HEK293 (cell line): Measurements from ENCODE around the gene ACVRL1.
A peak's percentile ranks its signal among the peaks of the same experiment; 100 is the strongest.

ENCODE experiments used
- ATF2 ChIP-seq: fragments of 450-650 bp; formaldehyde crosslinking; IDR thresholded peaks from 2 replicates; pipeline ENCODE4 v1.5.1; 2016; ENCODE audit warnings: missing biosample characterization, missing genetic modification characterization, low read depth
- BCL6B ChIP-seq: fragments of 450-650 bp; formaldehyde crosslinking; IDR thresholded peaks from 2 replicates; pipeline ENCODE4 v1.5.1; 2017; ENCODE audit warnings: missing biosample characterization, missing genetic modification characterization
- GLI4 ChIP-seq: fragments of 450-650 bp; formaldehyde crosslinking; IDR thresholded peaks from 2 replicates; pipeline ENCODE4 v1.5.1; 2016; ENCODE audit warnings: missing biosample characterization, missing genetic modification characterization
- HIC1 ChIP-seq: fragments of 450-650 bp; formaldehyde crosslinking; IDR thresholded peaks from 2 replicates; pipeline ENCODE4 v1.5.1; 2016; ENCODE audit warnings: missing biosample characterization, missing genetic modification characterization
- SCRT1 ChIP-seq: fragments of 450-650 bp; formaldehyde crosslinking; IDR thresholded peaks from 2 replicates; pipeline ENCODE4 v1.5.1; 2016; ENCODE audit warnings: missing biosample characterization, missing genetic modification characterization, borderline replicate concordance
- ZBTB26 ChIP-seq: fragments of 450-650 bp; formaldehyde crosslinking; optimal IDR thresholded peaks from 2 replicates; pipeline ENCODE3; 2016; ENCODE audit warnings: missing biosample characterization, mild to moderate bottlenecking, missing genetic modification characterization
- ZNF169 ChIP-seq: fragments of 450-650 bp; formaldehyde crosslinking; IDR thresholded peaks from 2 replicates; pipeline ENCODE4 v1.5.1; 2016; ENCODE audit warnings: missing biosample characterization, missing genetic modification characterization
- ZNF23 ChIP-seq: fragments of 450-650 bp; formaldehyde crosslinking; IDR thresholded peaks from 2 replicates; pipeline ENCODE4 v1.5.1; 2016; ENCODE audit warnings: missing biosample characterization, missing genetic modification characterization, borderline replicate concordance
- ZNF24 ChIP-seq: fragments of 450-650 bp; formaldehyde crosslinking; IDR thresholded peaks from 2 replicates; pipeline ENCODE4 v1.5.1; 2016; ENCODE audit warnings: missing biosample characterization, missing genetic modification characterization
- ZNF26 ChIP-seq: fragments of 450-650 bp; formaldehyde crosslinking; IDR thresholded peaks from 2 replicates; pipeline ENCODE4 v1.5.1; 2016; ENCODE audit warnings: missing biosample characterization, missing genetic modification characterization
- ZNF324 ChIP-seq: fragments of 450-650 bp; formaldehyde crosslinking; IDR thresholded peaks from 2 replicates; pipeline ENCODE4 v1.5.1; 2016; ENCODE audit warnings: missing biosample characterization, missing genetic modification characterization
- ZNF433 ChIP-seq: fragments of 450-650 bp; formaldehyde crosslinking; IDR thresholded peaks from 2 replicates; pipeline ENCODE4 v1.5.1; 2016; ENCODE audit warnings: missing biosample characterization, missing genetic modification characterization, low read depth
- ZNF501 ChIP-seq: fragments of 450-650 bp; formaldehyde crosslinking; IDR thresholded peaks from 2 replicates; pipeline ENCODE4 v1.5.1; 2016; ENCODE audit warnings: missing biosample characterization, missing genetic modification characterization
- ZNF513 ChIP-seq: fragments of 450-650 bp; IDR thresholded peaks from 2 replicates; pipeline ENCODE4 v1.5.1; 2018; ENCODE audit warnings: missing biosample characterization, missing genetic modification characterization
- ZNF518A ChIP-seq: fragments of 450-650 bp; formaldehyde crosslinking; conservative IDR thresholded peaks from 2 replicates; pipeline ENCODE4 v1.5.1; 2016; ENCODE audit warnings: low read depth, missing biosample characterization, missing genetic modification characterization
- ZNF561 ChIP-seq: fragments of 450-650 bp; IDR thresholded peaks from 2 replicates; pipeline ENCODE4 v1.5.1; 2018; ENCODE audit warnings: missing biosample characterization, missing genetic modification characterization, borderline replicate concordance
- ZNF621 ChIP-seq: fragments of 450-650 bp; formaldehyde crosslinking; IDR thresholded peaks from 2 replicates; pipeline ENCODE4 v1.5.1; 2017; ENCODE audit warnings: missing biosample characterization, missing genetic modification characterization
- ZNF639 ChIP-seq: fragments of 450-650 bp; formaldehyde crosslinking; IDR thresholded peaks from 2 replicates; pipeline ENCODE4 v1.5.1; 2016; ENCODE audit warnings: missing biosample characterization, missing genetic modification characterization
- ZNF658 ChIP-seq: fragments of 450-650 bp; formaldehyde crosslinking; IDR thresholded peaks from 2 replicates; pipeline ENCODE4; 2016; ENCODE audit warnings: missing biosample characterization, missing genetic modification characterization
- ZNF830 ChIP-seq: fragments of 450-650 bp; IDR thresholded peaks from 2 replicates; pipeline ENCODE4 v1.5.0; 2018; ENCODE audit warnings: missing biosample characterization, missing genetic modification characterization, low read depth, mild to moderate bottlenecking, moderate library complexity
- ZNF837 ChIP-seq: fragments of 450-650 bp; formaldehyde crosslinking; IDR thresholded peaks from 2 replicates; pipeline ENCODE4 v1.5.1; 2016; ENCODE audit warnings: missing biosample characterization, missing genetic modification characterization
- ZSCAN30 ChIP-seq: fragments of 450-650 bp; IDR thresholded peaks from 2 replicates; pipeline ENCODE4 v1.5.1; 2018; ENCODE audit warnings: missing biosample characterization, mild to moderate bottlenecking, missing genetic modification characterization, moderate library complexity

The ACVRL1 gene

GRCh38 chr12:51951843-51952722, 44.8 kb downstream of the ACVRL1 start (continued):
- no peak for TF ChIP-seq ZNF518A (tag by site-specific recombination)
- TF ChIP-seq ZNF433 (tag by site-specific recombination): no peak
- no peak for TF ChIP-seq BCL6B (tag by site-specific recombination)
- TF ChIP-seq ZNF639: no peak
- TF ChIP-seq SCRT1 (tag by site-specific recombination): no peak
- peak; percentile 49 for TF ChIP-seq ZBTB26
- no peak for TF ChIP-seq ZSCAN30 (tag by site-specific recombination)
- no peak for TF ChIP-seq ZNF658 (tag by site-specific recombination)
- no peak for TF ChIP-seq ZNF26 (tag by site-specific recombination)
- no peak for TF ChIP-seq GLI4 (tag by site-specific recombination)
- no peak for TF ChIP-seq ZNF169
- TF ChIP-seq ZNF24 (tag by site-specific recombination): no peak
- TF ChIP-seq ZNF501 (tag by site-specific recombination): no peak; the same call in 1 of the 2 replicates
- TF ChIP-seq ZNF23 (tag by site-specific recombination): no peak
- no peak for TF ChIP-seq ZNF837
- no peak for TF ChIP-seq HIC1
- no peak for TF ChIP-seq ZNF513 (tag by site-specific recombination)
- 0 out of 2 replicates have a peak, but pooled peaks have one; percentile 36 for TF ChIP-seq ZNF324 (tag by site-specific recombination)
- no peak for TF ChIP-seq ATF2 (tag by site-specific recombination)
- TF ChIP-seq ZNF830: no peak
- TF ChIP-seq ZNF561: no peak
- no peak for TF ChIP-seq ZNF621 (tag by site-specific recombination)
